ENCODE measurements around the gene PSMB3. TPM values are rescaled to one million over a fixed set of nuclear protein-coding genes. Genes with fewer than 3 reads are reported as not detected.

The PSMB3 gene
- total RNA-seq, 1 donor from 2014 or later: 175 TPM

- peaks cover 25% of the 10 kb centered on the region for H3K36me3 Mint-ChIP-seq (ENCODE audit: low read depth, unreplicated experiment)
- TF ChIP-seq CTCF (IDR thresholded peaks at IDR 0.05; ENCODE audit: unreplicated experiment): no peak
- no peaks in the 10 kb centered on the region for H3K9me3 Mint-ChIP-seq (ENCODE audit: unreplicated experiment)
- peaks cover 51% of the 10 kb centered on the region for H3K4me1 Mint-ChIP-seq (ENCODE audit: unreplicated experiment)
- H3K27ac Mint-ChIP-seq (ENCODE audit: unreplicated experiment): no peak overlapping the region
- peaks cover 21% of the 10 kb centered on the region for H3K27me3 Mint-ChIP-seq (ENCODE audit: unreplicated experiment)
- DNase-seq (ENCODE audit: low spot score): peak; percentile 59
- peak overlapping the region; percentile 98 for H3K4me3 Mint-ChIP-seq (ENCODE audit: unreplicated experiment)
These were observed 3.1 kb upstream of the PSMB3 start for GRCh38 chr17:38749223-38750043.

GRCh38 chr17:38750044-38750311 is 2.6 kb upstream of the PSMB3 start:
- Mint-ChIP-seq H3K27ac (ENCODE audit: unreplicated experiment) (no peak overlapping the region), H3K36me3 (ENCODE audit: low read depth, unreplicated experiment) (peaks cover 21% of the 10 kb centered on the region), H3K4me3 (ENCODE audit: unreplicated experiment) (peak overlapping the region; percentile 98), H3K4me1 (ENCODE audit: unreplicated experiment) (peaks cover 50% of the 10 kb centered on the region), H3K9me3 (ENCODE audit: unreplicated experiment) (no peaks in the 10 kb centered on the region), H3K27me3 (ENCODE audit: unreplicated experiment) (peaks cover 15% of the 10 kb centered on the region)
- TF ChIP-seq CTCF (IDR thresholded peaks at IDR 0.05; ENCODE audit: unreplicated experiment): no peak
- DNase-seq (ENCODE audit: low spot score): no peak

GRCh38 chr17:38750312-38751121 is 2.0 kb upstream of the PSMB3 start:
- Mint-ChIP-seq H3K27me3 (ENCODE audit: unreplicated experiment) (peaks cover 15% of the 10 kb centered on the region), H3K4me3 (ENCODE audit: unreplicated experiment) (peak overlapping the region; percentile 98), H3K4me1 (ENCODE audit: unreplicated experiment) (peaks cover 49% of the 10 kb centered on the region), H3K27ac (ENCODE audit: unreplicated experiment) (peak overlapping the region; percentile 44), H3K9me3 (ENCODE audit: unreplicated experiment) (no peaks in the 10 kb centered on the region), H3K36me3 (ENCODE audit: low read depth, unreplicated experiment) (peaks cover 21% of the 10 kb centered on the region)
- TF ChIP-seq CTCF (IDR thresholded peaks at IDR 0.05; ENCODE audit: unreplicated experiment): no peak
- no peak for DNase-seq (ENCODE audit: low spot score)

GRCh38 chr17:38751144-38751807 is 1.3 kb upstream of the PSMB3 start:
- H3K4me1 Mint-ChIP-seq (ENCODE audit: unreplicated experiment): peaks cover 42% of the 10 kb centered on the region
- no peak for TF ChIP-seq CTCF (IDR thresholded peaks at IDR 0.05; ENCODE audit: unreplicated experiment)
- H3K9me3 Mint-ChIP-seq (ENCODE audit: unreplicated experiment): no peaks in the 10 kb centered on the region
- peaks cover 22% of the 10 kb centered on the region for H3K36me3 Mint-ChIP-seq (ENCODE audit: low read depth, unreplicated experiment)
- H3K27ac Mint-ChIP-seq (ENCODE audit: unreplicated experiment): peak overlapping the region; percentile 96
- no peak for DNase-seq (ENCODE audit: low spot score)
- peaks cover 15% of the 10 kb centered on the region for H3K27me3 Mint-ChIP-seq (ENCODE audit: unreplicated experiment)
- peak overlapping the region; percentile 98 for H3K4me3 Mint-ChIP-seq (ENCODE audit: unreplicated experiment)
